GM12878 (cell line): ENCODE measurements around the gene PPP4C. TPM values are rescaled to one million over a fixed set of nuclear protein-coding genes. Genes with fewer than 3 reads are reported as not detected.

ENCODE experiments used
- ATAC-seq: fragments of 200-7000 bp; cut with Tn5 transposase; 3 replicates; pipeline ENCODE4 v1.9.1; 2020; ENCODE audit warnings: mild to moderate bottlenecking, moderate library complexity
- BruUV-seq: library from RNA; stranded (reverse); fragments of 400-500 nt; replicated peaks from 2 replicates; lab custom pipeline; 2021; lab: Mats Ljungman, UMichigan
- CTCF ChIA-PET: fragments of 300-600 bp; sonication (Branson Sonifier 250); formaldehyde crosslinking; extraction: SDS; loops from one replicate; lab custom pipeline; 2021; ENCODE audit warnings: inconsistent platforms; lab: Yijun Ruan, JAX
- POLR2A ChIA-PET: fragments of 350-600 bp; formaldehyde crosslinking; extraction: SDS; loops from one replicate; lab custom pipeline; 2021; ENCODE audit warnings: inconsistent platforms; lab: Charles Lee
- RAD21 ChIA-PET: fragments of 300-600 bp; sonication (Branson Sonifier 250); formaldehyde crosslinking; loops from one replicate; lab custom pipeline; 2023; ENCODE audit warnings: antibody characterized with exemption; ENCODE audit not compliant: unreplicated experiment; lab: Charles Lee
- SMC1A ChIA-PET: fragments of 300-600 bp; sonication (Branson Sonifier 250); formaldehyde crosslinking; loops from one replicate; lab custom pipeline; 2023; ENCODE audit not compliant: unreplicated experiment, uncharacterized antibody; lab: Charles Lee
- DNase-seq: peaks from one replicate; pipeline ENCODE4 v3.0.0-alpha.2; 2011; ENCODE audit warnings: low read depth, low spot score
- FAIRE-seq: peaks from 3 replicates; lab custom pipeline; 2011; peaks lifted over from hg19 to GRCh38; lab: Jason Lieb, UNC
- H2AFZ ChIP-seq: 2 replicates; pipeline ENCODE4 v1.6.0; 2011; ENCODE audit warnings: low read depth, low read length, control low read depth; ENCODE audit not compliant: control insufficient read depth
- H3K27ac ChIP-seq: 2 replicates; pipeline ENCODE4 v1.5.1; 2011; ENCODE audit warnings: control low read depth; ENCODE audit not compliant: control insufficient read depth, insufficient read depth
- H3K27me3 ChIP-seq, 2 experiments: replicated peaks in 1 of 2; 2 replicates each; pipeline versions ENCODE4 v1.6.0 to v1.6.1; 2011; ENCODE audit warnings: low read length in 1 of 2; ENCODE audit not compliant: control insufficient read depth in 2 of 2, insufficient read depth in 2 of 2
- H3K36me3 ChIP-seq, 2 experiments: 2 replicates each; pipeline ENCODE4 v1.5.1; 2011; ENCODE audit warnings: low read length in 1 of 2; ENCODE audit not compliant: control insufficient read depth in 2 of 2, insufficient read depth in 2 of 2
- H3K4me1 ChIP-seq: 2 replicates; pipeline ENCODE4 v1.6.1; 2011; ENCODE audit warnings: mild to moderate bottlenecking, low read length, moderate library complexity, mixed read lengths; ENCODE audit not compliant: control insufficient read depth, insufficient read depth
- H3K4me2 ChIP-seq: 2 replicates; pipeline ENCODE4 v1.6.0; 2011; ENCODE audit warnings: control low read depth; ENCODE audit not compliant: control insufficient read depth, insufficient read depth
- H3K4me3 ChIP-seq: fragments of 200-600 bp; sonication (generic); 2 replicates; pipeline ENCODE4 v1.5.1; 2016
- H3K79me2 ChIP-seq: 2 replicates; pipeline ENCODE4 v1.6.0; 2011; ENCODE audit warnings: low read length; ENCODE audit not compliant: control insufficient read depth, insufficient read depth
- H3K9ac ChIP-seq: 2 replicates; pipeline ENCODE4 v1.8.0; 2011; ENCODE audit warnings: low read length, control low read depth, mixed read lengths; ENCODE audit not compliant: control insufficient read depth, insufficient read depth
- H3K9me3 ChIP-seq: replicated peaks from 3 replicates; pipeline ENCODE4 v1.5.1; 2011; ENCODE audit warnings: mild to moderate bottlenecking, low read length; ENCODE audit not compliant: control insufficient read depth, insufficient read depth
- H4K20me1 ChIP-seq: 2 replicates; pipeline ENCODE4 v1.6.0; 2011; ENCODE audit not compliant: control insufficient read depth, insufficient read depth
- CTCF ChIP-seq, 3 experiments: IDR thresholded peaks in 2 of 3; conservative IDR thresholded peaks in 1 of 3; 2 replicates each; pipeline ENCODE4 v1.5.1; 2011; ENCODE audit warnings: low read depth in 3 of 3, low read length in 3 of 3, mild to moderate bottlenecking in 3 of 3, control low read depth in 2 of 3, moderate library complexity in 2 of 3, inconsistent platforms in 1 of 3, mixed read lengths in 1 of 3; ENCODE audit not compliant: control insufficient read depth in 2 of 3, insufficient read depth in 1 of 3; ENCODE audit errors: extremely low read depth in 1 of 3
- IRF5 ChIP-seq: fragments of 450-650 bp; IDR thresholded peaks from 2 replicates; pipeline ENCODE4 v1.6.1; 2017; ENCODE audit warnings: borderline replicate concordance
- MEF2A ChIP-seq: IDR thresholded peaks from 2 replicates; pipeline ENCODE4 v1.6.1; 2011; ENCODE audit warnings: low read depth, mild to moderate bottlenecking, low read length, moderate library complexity; ENCODE audit not compliant: insufficient read depth
- MTA2 ChIP-seq: fragments of 450-650 bp; IDR thresholded peaks from 2 replicates; pipeline ENCODE4 v1.6.1; 2016; ENCODE audit warnings: low read depth, mild to moderate bottlenecking, moderate library complexity
- NR2C2 ChIP-seq: IDR thresholded peaks from 2 replicates; pipeline ENCODE4 v1.6.1; 2011; ENCODE audit warnings: borderline replicate concordance, low read depth; ENCODE audit not compliant: control insufficient read depth, insufficient read length
- NRF1 ChIP-seq: conservative IDR thresholded peaks from 2 replicates; pipeline ENCODE4 v1.6.1; 2011; ENCODE audit warnings: mild to moderate bottlenecking, low read depth, low read length, improper control_type of control experiment
- RELB ChIP-seq: fragments of 450-650 bp; IDR thresholded peaks from 2 replicates; pipeline ENCODE4 v1.6.1; 2017; ENCODE audit warnings: low read depth, mild to moderate bottlenecking, moderate library complexity
- REST ChIP-seq: IDR thresholded peaks from 2 replicates; pipeline ENCODE4 v1.6.1; 2012; ENCODE audit warnings: mild to moderate bottlenecking, low read depth, low read length
- SREBF1 ChIP-seq: IDR thresholded peaks from 2 replicates; pipeline ENCODE4 v1.6.1; 2012; ENCODE audit warnings: mild to moderate bottlenecking, low read length
- TCF3 ChIP-seq: IDR thresholded peaks from 2 replicates; pipeline ENCODE4 v1.6.1; 2012; ENCODE audit warnings: low read depth, mild to moderate bottlenecking, low read length, borderline replicate concordance; ENCODE audit not compliant: insufficient read depth
- ZSCAN29 ChIP-seq: fragments of 450-650 bp; IDR thresholded peaks from 2 replicates; pipeline ENCODE4 v1.6.1; 2017; ENCODE audit warnings: mild to moderate bottlenecking, moderate library complexity
- WGBS: methylation state at CpG from one replicate; pipeline ENCODE4 v1.1.6; 2016; ENCODE audit warnings: low lambda C conversion rate; ENCODE audit not compliant: insufficient replicate concordance, insufficient coverage; ENCODE audit errors: missing lambda C conversion rate; 5-methylcytosine and 5-hydroxymethylcytosine counted together
- in situ Hi-C: fragments of 300-500 bp; cut with MboI; formaldehyde crosslinking; loops from 9 replicates; pipeline ENCODE4 v1.14.3; 2018; ENCODE audit warnings: mixed read lengths
- intact Hi-C: fragments of 100-400 bp; cut with micrococcal nuclease; formaldehyde crosslinking; loops from one replicate; pipeline ENCODE4 v1.14.2; 2022; ENCODE audit not compliant: unreplicated experiment
- polyA plus RNA-seq, 11 experiments: library from polyadenylated mRNA; depleted of rRNA in 4 of 11; unstranded in 6 of 11; stranded (reverse) in 5 of 11; fragments of >200 nt; fragmentation: Nextera tagmentation in 4 of 11; fragmentation: Illumina TruSeq in 1 of 11; extraction: Ambion mirVana in 4 of 11; extraction: Trizol in 1 of 11; gene quantifications; 1 replicate in 1 of 11; 2 replicates in 10 of 11; pipeline versions ENCODE4 v1.2.1 to v1.2.3, GENCODE V29; 2011 to 2016; ENCODE audit warnings: inconsistent platforms in 2 of 11, missing spikeins in 2 of 11, low read depth in 1 of 11
- total RNA-seq, 4 experiments: library from RNA; depleted of rRNA in 3 of 4; stranded (reverse); fragments of >200 nt in 3 of 4; fragmentation: Illumina TruSeq in 1 of 4; extraction: Trizol in 1 of 4; gene quantifications; 2 replicates each; pipeline versions ENCODE4 v1.2.1 to v1.2.3, GENCODE V29; 2013 to 2021

PPP4C gene
- total and polyA plus RNA-seq, 10 of the 15 experiments (the other 5 are each of a cell fraction or from before 2014, with no cell fraction given) = 2.7 to 240 (median 124) TPM

- TF ChIP-seq REST = no peak
These were observed 46.9 kb downstream of the PPP4C start (continued) for GRCh38 chr16:30122604-30123160.

- ChIA-PET SMC1A (interaction anchor here (1.2 to 1.5 kb wide), 3 partner anchors 21 to 35 kb away, joined by 3 to 5 read pairs (median 3); no protein-coding TSS in a partner anchor), CTCF (interaction anchor here (1.1 to 4.2 kb wide), 2 partner anchors 13 to 70 kb away, joined by 3 to 22 read pairs; partner anchors contain the start of gene GDPD3), POLR2A (interaction anchor here (0.6 kb wide), 1 partner anchor 26 kb away, joined by 4 read pairs; no protein-coding TSS in a partner anchor), RAD21 (interaction anchor here (1.2 kb wide), 1 partner anchor 58 kb away, joined by 3 read pairs; the partner anchor contains the start of gene CORO1A)
- ATAC-seq (no peak), FAIRE-seq (no peak), DNase-seq (no peak)
- WGBS = 85% methylated on average over 4 of the region's 4 CpGs
- no TSS peak for BruUV-seq
- Histone ChIP-seq H3K4me2 (no peak overlapping the region), H4K20me1 (no peaks in the 10 kb centered on the region), H2AFZ (no peak overlapping the region), H3K79me2 (no peaks in the 10 kb centered on the region; the same call in 1 of the 2 replicates), H3K36me3 (no peaks in the 10 kb centered on the region), H3K9ac (no peak overlapping the region), H3K9me3 (no peaks in the 10 kb centered on the region), H3K4me3 (no peak overlapping the region), H3K27me3 (no peaks in the 10 kb centered on the region), H3K4me1 (peaks cover 17% of the 10 kb centered on the region), H3K27ac (no peak overlapping the region)
- in situ Hi-C loops = no loop called here
- intact Hi-C loops = no loop called here
- no peak for TF ChIP-seq ZSCAN29
- no peak for TF ChIP-seq NRF1
- TF ChIP-seq TCF3 = no peak
- TF ChIP-seq NR2C2 = no peak
- no peak for TF ChIP-seq CTCF (IDR thresholded peaks at IDR 0.05 in 2 of 3, conservative IDR thresholded peaks at IDR 0.05 in 1 of 3; ENCODE audit: control insufficient read depth in 2 of 3, extremely low read depth in 1 of 3, insufficient read depth in 1 of 3, low read depth in 3 of 3, low read length in 3 of 3)
- TF ChIP-seq MEF2A = no peak
- no peak for TF ChIP-seq SREBF1
- no peak for TF ChIP-seq IRF5
- TF ChIP-seq MTA2 = no peak
- no peak for TF ChIP-seq RELB
These were observed 49.2 kb downstream of the PPP4C start for GRCh38 chr16:30124985-30125379.
